Mucosa of gallbladder (tissue), 1 donor: Measurements from ENCODE around the gene HDAC11. TPM values are rescaled to one million over a fixed set of nuclear protein-coding genes. Genes with fewer than 3 reads are reported as not detected.
"Not testable (repeated sequence)": the region's sequence is repeated elsewhere in the genome, so short reads cannot be mapped to it uniquely, and the experiment has no call there.

Experiments
- DNase-seq: peaks from one replicate; pipeline ENCODE4 v3.0.0-alpha.2; 2020; ENCODE audit warnings: low spot score
- total RNA-seq: library from RNA; stranded (reverse); gene quantifications from one replicate; pipeline ENCODE4 v1.2.1, GENCODE V29; 2021
- donor health status: DM: no; HTN: no; CAD: no.

HDAC11 gene
- total RNA-seq, 1 donor from 2014 or later, result 43.7 TPM

GRCh38 chr3:13492976-13493866 is 13.1 kb downstream of the HDAC11 start:
- no peak for DNase-seq

GRCh38 chr3:13493867-13494441 is 13.8 kb downstream of the HDAC11 start:
- DNase-seq, result no peak

- no peak for DNase-seq
These were observed 14.6 kb downstream of the HDAC11 start for GRCh38 chr3:13494463-13495350.

- DNase-seq, result no peak
These were observed 15.3 kb downstream of the HDAC11 start for GRCh38 chr3:13495351-13495813.

GRCh38 chr3:13495921-13496723 is 16.0 kb downstream of the HDAC11 start:
- DNase-seq, result peak; percentile 82

GRCh38 chr3:13496879-13497278 is 16.8 kb downstream of the HDAC11 start:
- DNase-seq, result no peak

GRCh38 chr3:13497386-13497785 is 17.3 kb downstream of the HDAC11 start:
- no peak for DNase-seq

- DNase-seq, result no peak
These were observed 18.4 kb downstream of the HDAC11 start for GRCh38 chr3:13498354-13499060.

- not testable (repeated sequence) for DNase-seq
These were observed 19.1 kb downstream of the HDAC11 start for GRCh38 chr3:13499246-13499645.

- DNase-seq, result no peak
These were observed 20.2 kb downstream of the HDAC11 start for GRCh38 chr3:13500133-13500885.

- DNase-seq, result no peak
These were observed 20.9 kb downstream of the HDAC11 start for GRCh38 chr3:13501056-13501455.

- no peak for DNase-seq
These were observed 21.4 kb downstream of the HDAC11 start for GRCh38 chr3:13501521-13501920.

- no peak for DNase-seq
These were observed 22.1 kb downstream of the HDAC11 start for GRCh38 chr3:13501958-13502790.

GRCh38 chr3:13502791-13503060 is 22.6 kb downstream of the HDAC11 start:
- no peak for DNase-seq

- DNase-seq, result no peak
These were observed 24.2 kb downstream of the HDAC11 start for GRCh38 chr3:13504161-13504831.

GRCh38 chr3:13505147-13506130 is 25.3 kb downstream of the HDAC11 start:
- DNase-seq, result no peak

GRCh38 chr3:13506239-13506638 is 26.1 kb downstream of the HDAC11 start:
- DNase-seq, result no peak
